Stimulated activated CD4-positive, alpha-beta T cell treated with anti-CD3 and anti-CD28 coated beads, Interleukin-4, amount 100 ng/mL, for 1 hour (primary cell): ENCODE results near the gene PMS2.
"Not testable (repeated sequence)": the region's sequence is repeated elsewhere in the genome, so short reads cannot be mapped to it uniquely, and the experiment has no call there.

Source experiments
- DNase-seq: peaks from one replicate; pipeline ENCODE4 v3.0.0-alpha.2; 2020

Gene PMS2, protein sequence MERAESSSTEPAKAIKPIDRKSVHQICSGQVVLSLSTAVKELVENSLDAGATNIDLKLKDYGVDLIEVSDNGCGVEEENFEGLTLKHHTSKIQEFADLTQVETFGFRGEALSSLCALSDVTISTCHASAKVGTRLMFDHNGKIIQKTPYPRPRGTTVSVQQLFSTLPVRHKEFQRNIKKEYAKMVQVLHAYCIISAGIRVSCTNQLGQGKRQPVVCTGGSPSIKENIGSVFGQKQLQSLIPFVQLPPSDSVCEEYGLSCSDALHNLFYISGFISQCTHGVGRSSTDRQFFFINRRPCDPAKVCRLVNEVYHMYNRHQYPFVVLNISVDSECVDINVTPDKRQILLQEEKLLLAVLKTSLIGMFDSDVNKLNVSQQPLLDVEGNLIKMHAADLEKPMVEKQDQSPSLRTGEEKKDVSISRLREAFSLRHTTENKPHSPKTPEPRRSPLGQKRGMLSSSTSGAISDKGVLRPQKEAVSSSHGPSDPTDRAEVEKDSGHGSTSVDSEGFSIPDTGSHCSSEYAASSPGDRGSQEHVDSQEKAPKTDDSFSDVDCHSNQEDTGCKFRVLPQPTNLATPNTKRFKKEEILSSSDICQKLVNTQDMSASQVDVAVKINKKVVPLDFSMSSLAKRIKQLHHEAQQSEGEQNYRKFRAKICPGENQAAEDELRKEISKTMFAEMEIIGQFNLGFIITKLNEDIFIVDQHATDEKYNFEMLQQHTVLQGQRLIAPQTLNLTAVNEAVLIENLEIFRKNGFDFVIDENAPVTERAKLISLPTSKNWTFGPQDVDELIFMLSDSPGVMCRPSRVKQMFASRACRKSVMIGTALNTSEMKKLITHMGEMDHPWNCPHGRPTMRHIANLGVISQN

DNA sequence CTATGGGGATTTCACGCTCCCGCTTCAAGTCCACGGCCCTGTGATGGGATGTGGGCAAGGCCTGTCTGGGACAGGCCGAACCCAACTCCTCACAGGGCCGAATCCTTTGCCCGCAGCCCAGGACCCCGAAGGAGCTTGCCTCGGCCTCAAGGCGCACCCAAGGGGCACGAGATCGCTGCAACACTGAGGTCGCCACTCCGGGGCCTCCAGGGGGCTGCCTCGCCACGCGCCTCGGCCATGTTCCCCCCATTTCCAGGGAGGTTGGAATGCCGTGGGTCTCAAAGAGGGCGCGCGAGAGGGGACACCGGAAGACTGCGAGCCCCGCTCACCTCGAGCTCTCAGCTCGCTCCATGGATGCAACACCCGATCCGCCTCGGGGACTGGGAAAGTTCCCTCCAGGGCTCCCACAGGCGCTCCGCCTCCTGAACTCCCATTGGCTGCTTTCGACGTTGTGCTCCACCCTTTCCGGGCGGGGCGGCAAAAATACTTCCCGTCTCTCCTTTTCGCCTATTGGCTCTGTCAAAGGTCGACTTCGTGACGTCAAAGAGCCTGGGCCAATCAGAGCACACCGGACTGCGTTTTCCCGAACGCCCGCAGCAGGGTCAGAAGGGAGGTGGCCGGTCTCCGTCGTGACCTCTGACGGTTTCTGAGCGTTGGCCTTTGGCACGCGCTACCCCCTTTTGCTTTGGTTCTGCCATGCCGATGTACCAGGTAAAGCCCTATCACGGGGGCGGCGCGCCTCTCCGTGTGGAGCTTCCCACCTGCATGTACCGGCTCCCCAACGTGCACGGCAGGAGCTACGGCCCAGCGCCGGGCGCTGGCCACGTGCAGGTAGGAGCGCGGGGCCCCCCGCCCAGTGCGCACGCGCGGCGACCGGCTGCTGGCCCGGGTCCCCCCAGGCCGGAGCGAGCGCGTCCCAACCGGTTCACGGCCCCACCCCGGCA, at the start of gene PMS2, which contains the start of gene AIMP2:
Gene PMS2, minus strand, starts transcription at position 382 of the 944 bp plus-strand sequence. Its CDS starts 30 bp downstream, at position 352.
Gene AIMP2, plus strand, starts transcription at position 605 of the 944 bp plus-strand sequence. Its CDS starts 92 bp downstream, at position 697.
- peak; percentile 96 for DNase-seq

DNA sequence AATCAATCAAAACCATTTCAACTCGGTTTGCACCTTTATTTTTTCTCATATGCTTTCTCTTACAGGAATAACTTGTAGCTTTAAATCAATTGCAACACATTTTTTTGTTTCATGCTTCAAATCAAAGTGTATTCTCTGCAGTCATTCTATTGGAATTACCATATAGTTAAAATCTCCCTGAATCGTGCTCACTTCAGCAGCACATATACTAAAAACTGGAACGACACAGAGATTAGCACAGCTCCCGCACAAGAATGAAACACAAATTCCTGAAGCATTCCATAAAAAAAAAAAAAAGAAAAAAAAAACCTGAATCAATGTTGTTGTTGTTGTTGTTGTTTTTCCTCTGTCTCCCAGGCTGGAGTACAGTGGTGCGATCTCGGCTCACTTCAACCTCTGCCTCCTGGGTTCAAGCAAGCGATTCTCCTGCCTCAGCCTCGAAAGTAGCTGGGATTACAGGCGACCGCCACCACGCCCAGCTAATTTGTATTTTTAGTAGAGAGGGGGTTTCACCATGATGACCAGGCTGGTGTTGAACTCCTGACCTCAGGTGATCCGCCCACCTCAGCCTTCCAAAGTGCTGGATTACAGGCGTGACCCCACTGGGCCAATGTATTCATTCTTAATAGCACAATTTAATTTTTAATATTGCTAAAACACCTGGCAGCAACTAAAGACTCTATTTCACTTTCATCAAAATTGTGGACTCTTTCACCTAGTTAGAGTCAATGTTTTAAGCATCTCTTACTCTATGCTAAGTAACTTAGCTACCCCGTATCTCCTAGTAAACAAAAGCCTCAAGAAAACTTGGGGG, 48.7 kb upstream of the PMS2 start:
- no peak for DNase-seq

DNA sequence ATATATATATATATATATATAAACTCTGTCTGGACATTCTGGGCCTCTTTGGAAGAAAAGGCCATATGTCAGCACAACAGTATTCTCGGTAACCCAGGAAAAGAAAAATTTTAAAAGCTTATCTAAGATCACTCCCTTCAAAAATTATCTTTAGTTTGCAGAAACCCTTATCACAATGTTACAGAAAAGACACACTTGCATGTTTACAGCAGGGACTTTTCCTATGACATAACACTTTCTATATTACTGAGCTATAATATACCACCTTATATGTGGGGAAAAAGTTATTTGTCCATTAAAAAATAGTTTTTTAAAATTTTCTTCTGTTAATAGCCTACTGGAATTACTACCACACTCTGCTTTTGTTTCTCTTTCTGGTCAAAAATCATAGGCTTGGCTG, 47.8 kb upstream of the PMS2 start:
- DNase-seq, result no peak

DNA sequence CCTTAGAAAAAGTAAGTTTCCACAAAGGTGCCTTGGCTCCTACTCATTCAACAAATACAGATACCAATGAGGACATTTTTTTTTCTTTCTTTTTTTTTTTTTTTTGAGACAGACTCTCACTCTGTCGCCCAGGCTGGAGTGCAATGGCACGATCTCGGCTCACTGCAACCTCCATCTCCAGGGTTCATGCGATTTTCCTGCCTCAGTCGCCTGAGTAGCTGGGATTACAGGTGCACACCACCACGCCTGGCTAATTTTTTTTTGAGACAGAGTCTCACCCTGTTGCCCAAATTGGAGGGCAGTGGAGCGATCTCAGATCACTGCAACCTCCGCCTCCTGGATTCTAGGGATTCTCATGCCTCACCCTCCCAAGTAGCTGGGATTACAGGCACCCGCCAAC, 42.3 kb upstream of the PMS2 start:
- DNase-seq, result not testable (repeated sequence)

DNA sequence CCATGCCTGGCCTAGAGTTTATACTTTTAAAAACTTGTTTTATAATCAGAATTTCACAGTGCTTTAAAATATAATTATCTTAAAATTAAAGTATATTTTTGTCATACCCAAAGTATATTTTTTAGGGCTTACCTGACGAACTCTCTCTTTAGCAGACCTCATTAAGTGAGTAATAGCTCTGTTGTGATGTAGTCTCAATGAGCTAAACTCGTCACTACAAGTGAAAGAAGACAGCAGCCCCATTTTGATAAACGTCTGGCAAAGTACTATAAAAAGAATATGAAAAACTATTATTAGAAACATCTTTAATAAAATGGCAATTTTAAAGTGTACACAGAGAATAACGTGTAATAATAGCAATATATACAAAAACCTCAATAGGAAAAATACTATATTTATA, 40.9 kb upstream of the PMS2 start:
- DNase-seq, result no peak

DNA sequence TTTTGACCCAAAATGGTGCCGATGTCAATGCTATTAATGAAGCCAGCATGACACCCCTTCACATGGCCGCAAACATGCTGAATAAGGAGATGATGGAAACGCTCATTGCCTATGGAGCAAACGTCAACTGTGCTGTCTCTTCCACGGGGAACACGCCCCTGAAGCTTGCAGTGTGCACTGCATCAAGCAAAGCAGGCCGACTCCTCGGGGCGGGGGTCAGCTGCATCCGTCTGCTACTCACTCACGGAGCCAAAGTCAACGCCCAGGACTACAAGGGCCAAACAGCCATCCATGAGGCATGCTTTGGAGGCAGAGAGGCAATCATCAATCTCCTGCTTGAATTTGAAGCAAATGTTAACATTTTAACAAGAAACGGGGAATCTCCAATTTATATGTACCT, 26.8 kb upstream of the PMS2 start:
- DNase-seq, result no peak

DNA sequence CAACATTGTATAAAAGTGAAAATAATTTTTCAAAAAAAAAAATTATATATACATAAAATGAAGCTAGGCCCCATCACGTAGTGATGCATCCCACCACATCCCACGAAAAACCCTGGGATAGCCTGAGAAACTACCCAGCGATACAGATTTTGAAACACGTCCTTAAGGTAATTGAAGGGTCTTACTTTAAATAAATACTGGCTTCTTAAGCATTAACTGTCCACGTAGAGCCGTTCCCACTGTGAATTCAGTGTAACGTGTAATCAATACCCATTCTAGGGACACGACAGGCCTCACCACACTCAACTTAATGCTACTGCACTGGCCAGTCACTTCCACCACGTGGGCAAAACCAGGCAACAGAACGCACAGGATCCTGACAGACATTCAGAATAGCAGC, 26.3 kb upstream of the PMS2 start:
- DNase-seq, result no peak

DNA sequence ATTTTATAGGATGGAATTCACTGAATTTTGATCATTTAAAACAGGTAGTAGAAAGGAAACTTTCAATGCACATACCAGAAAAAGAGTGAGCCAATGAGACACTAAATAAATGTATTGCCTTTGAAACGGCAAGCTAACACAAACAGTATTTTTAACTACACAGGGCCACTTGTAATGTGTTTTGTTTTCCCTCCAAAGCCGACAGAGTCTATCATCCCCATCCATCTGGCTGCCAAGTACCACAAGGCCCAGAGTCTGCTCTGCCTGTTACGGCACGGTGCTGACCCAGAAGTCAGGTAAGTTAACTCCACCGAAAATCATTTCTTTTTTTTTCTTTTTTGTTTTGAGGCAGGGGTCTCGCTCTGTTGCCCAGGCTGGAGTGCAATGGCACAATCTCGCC, 23.8 kb upstream of the PMS2 start:
- no peak for DNase-seq

DNA sequence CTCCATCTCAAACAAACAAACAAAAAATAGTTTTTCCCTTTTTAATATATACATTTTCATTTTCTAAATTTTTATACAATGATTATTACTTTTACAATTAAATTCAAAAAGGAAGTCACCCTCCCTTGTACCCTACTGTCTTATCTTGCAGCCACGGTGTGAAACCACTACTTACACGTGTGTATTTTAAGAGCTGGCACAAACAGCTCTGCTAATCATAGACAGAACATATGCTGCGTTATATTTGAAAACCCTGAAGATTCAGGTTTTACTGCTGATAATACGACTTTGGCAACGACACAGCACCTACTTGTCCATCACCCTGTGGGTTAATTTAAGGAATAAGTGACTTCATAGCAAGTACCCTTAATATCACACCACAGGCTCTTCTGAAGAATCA, 23.3 kb upstream of the PMS2 start:
- no peak for DNase-seq

DNA sequence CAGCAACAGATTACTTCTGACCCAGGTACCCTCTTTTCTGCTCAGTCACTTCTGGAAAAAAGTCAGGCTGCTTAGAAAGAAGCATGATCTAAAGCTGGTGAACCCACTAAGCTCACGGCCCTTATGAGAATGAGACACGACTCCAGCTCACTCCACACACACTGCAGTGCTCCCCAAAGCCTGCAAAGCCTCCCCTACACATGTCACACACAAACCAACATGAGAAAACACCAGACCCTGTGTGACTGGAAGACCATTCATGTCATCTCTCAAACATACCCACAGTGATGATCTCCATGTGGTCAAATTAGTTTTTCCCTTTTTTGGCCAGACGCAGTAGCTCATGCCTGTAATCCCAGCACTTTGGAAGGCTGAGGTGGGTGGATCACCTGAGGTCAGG, 22.7 kb upstream of the PMS2 start:
- DNase-seq, result no peak

DNA sequence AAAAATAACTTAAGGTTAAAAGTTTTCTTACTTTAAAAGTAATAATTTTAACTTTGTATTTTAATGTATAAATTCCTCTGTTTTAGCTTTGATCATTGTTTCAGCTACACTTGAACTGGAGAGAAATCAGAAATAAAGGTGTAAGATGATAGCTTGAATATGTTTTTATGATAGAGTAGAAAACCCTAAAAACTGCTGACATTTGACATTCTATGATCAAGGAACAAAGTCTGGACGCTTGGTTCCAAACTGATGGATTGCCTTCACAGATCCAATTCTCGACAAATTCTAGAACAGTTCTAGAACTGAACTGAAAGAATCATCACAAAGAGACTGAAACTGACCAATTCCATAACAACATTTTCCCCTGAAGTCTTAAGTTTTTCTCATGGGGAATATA, 22.1 kb upstream of the PMS2 start, which contains the start of gene ANKRD61:
Gene ANKRD61, plus strand, starts transcription at position 389 of the 400 bp plus-strand sequence. Its CDS starts 0 bp downstream, at position 389.
- no peak for DNase-seq

DNA sequence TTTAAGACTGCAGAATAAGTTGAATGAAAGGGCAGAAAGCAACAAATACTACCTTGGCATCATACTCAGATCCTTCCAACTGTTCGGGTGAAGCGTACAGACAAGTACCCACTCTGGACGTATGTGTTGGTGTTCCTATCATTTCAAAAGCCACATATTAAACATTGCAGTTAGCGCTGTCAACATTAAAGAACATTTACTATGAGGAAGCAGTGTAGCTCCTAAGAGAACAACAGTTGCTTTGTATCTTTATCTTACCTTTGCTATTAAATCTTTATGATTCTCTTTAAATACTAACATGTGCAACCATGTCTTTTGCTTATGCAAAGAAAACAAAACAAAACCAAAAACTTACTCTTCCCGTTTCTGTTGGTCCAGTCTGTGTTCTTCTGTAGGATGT, 19.7 kb upstream of the PMS2 start:
- no peak for DNase-seq

DNA sequence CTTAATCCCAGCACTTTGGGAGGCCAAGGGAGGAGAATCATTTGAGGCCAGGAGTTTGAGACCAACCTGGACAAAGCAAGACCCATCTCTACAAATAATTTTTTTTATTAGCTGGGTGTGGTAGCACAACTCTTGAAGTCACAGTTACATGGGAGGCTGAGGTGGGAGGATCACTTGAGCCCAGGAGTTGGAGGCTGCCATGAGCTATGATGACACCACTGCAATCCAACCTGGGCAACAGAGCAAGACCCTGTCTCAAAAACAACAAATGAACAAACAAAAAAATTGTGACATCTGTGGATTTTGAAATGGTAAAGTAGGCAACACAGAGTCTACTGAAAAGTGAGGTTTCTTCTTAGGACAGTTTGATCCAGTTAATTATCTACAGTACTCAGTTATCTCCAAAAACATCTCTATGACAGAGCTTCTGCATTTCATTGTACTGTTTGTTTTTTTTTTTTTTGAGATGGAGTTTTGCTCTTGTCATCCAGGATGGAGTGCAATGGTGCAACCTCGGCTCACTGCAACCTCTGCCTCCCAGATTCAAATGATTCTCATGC, 19.0 kb upstream of the PMS2 start:
- DNase-seq, result no peak

DNA sequence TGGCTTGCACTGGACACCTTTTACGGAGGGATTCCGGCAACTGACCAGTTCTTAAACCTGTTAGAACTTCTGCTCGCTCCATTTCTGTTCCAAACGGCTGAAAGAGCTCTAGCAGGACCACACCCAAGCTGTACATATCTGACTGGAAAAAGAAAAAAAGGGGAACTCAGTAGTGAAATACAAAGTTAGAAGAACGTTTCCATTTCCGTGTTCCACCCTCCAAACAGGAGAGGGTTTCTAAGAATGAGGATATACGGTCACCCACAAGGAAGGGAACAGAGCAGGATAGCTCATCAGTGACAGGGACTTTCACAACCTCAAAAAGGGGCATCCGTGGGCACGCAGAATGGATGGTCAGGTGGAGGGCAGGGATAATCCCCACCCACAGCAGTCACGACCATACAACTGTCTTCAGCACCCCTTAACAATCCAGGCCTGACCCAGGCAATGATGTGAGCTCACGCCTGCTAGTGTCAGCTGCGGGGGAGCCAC, 18.0 kb upstream of the PMS2 start:
- DNase-seq, result no peak

DNA sequence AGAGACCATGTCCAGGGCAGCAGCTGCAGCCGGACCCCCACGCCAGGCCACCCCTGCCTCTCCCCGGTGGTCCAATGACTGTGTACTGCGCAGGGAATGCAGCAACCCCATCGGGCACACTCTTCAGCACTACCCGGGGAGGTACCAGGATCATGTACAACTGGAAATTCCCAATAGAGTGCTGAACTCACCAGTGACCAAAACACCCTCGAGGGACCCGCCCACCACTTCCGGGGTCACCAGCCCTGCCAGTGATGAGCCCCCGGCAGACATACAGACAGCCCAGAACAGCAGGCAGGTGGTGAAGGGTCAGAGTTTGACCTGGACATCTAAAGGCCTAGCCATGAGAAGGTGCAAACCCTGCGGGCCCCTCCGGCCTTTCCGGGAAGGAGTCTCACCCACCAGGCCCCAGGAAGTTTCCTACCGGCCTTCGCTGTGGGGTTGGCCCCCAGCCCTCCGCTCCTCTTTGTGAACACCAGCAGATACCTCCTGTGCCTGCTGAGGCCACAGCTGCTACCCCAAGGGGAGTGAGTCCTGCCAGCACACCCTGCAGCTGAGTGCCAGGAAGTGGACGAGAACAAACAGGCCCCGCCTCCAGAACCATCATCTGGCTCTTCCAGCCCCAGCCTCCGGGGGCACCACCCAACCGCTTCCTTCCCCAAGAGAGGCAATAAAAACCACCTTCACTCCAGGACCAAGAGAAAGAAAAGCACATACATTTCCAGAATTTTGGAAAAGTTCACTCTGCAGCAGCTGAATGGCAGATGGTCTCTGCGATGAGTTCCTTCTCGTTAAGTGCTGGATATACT, 17.4 kb upstream of the PMS2 start:
- DNase-seq, result peak; percentile 57

DNA sequence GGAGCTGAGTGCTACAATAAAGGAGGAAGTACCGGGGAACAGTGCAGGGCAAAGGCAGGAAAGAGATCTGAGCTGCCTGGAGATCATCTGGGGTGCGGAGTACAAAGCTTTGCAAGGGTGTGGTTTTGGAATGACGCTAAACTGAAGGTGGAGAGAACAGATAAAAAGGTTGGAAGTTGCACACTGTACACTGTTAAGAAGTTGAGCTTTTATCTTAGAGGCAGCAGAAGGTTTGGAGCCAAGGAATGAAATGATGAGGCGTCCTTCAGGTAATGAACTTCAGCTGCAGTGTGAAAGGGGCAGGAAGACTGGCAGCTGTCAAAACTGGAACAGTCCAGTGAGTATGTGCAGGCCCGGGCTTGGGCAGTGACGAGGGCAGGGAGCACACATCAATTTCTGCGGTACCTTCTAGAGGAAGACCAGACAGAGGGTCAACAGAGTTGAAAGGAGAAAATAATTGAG, 15.2 kb upstream of the PMS2 start:
- no peak for DNase-seq

DNA sequence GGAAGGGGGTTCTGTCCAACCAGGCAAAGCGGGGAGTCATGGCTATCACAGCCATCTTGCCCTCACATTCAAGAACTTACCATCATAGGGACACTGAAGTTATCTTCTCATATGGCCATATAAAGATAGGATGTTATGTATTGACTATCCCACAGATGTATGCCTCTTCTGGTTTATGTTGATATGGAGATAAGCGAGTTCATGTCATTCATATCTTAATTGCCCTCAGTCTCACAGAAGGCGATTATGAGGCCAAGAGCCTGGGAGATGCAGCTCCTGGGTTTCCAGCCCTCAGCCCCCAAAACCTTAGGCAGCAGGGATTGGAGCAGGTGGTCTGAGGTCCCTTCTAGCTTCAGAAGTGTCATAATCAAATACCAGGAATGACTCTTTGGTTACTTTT, 13.9 kb upstream of the PMS2 start:
- DNase-seq, result no peak

DNA sequence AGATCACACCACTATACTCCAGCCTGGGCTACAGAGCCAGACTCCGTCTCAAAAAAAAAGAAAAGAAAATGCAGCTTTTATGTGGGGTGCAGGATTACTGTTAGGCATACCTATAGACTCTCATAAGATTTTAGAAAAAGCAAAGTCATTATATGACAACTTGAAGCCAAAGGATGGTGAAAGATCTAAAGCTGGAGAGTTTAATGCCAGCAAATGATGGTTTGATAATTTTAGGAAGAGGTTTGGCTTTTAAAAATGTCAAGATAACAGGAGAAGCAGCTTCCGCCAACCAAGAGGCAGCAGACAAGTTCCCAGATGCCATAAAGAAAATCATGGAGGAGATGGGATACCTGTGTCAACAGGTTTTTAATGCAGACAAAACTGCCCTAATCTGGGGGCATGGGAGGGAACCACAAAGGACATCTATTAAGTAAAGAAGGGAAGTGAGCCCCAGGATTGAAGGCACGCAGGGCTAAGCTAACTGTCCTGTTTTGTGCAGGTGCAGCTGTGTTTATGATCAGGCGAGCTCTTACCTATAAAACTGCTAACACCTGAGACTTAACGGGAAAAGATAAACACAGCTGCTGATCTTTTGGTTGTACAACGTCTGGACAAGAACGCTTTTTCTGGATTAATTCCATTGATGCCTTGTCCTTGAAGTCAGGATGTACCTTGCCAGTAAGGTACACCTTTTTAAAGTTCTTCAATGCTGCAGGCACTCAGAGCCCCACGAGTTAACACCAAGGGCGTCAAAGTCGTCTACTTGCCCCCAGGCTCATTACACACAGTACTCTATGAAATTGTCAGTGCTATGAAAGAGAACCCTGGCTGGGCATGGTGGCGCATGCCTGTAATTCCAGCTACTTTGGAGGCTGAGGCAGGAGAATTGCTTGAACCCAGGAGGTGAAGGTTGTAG, 11.8 kb upstream of the PMS2 start:
- DNase-seq, result no peak

DNA sequence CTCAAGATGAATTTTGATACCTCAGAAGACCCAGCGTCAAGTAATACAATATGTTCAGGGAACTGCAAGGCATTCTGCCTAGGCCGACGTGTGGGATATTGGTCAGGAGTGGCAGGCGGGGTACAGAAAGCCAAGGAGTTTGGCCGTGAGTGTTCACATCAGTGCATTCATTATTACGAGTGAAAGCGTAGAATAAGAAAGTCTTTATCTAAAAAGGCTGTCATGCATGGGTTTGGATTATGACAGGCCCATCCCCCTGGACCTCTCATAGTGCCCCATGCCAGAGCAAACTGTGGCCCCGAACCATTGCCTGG, 7.8 kb upstream of the PMS2 start:
- no peak for DNase-seq
